ENCODE measurements around the gene GLOD4.

Gene GLOD4

GRCh38 chr17:718075-718474, 64.0 kb downstream of the GLOD4 start:
- no peak overlapping the region for H3K4me3 ChIP-seq (ENCODE audit: low read depth, low read length)
- DNase-seq (ENCODE audit: low read depth): no peak
- TF ChIP-seq CTCF (IDR thresholded peaks at IDR 0.05; ENCODE audit: control insufficient read depth, extremely low read depth, insufficient read depth): no peak

Measured in LNCaP clone FGC (cell line).